HCT116 (cell line): ENCODE results near the gene DTX1. TPM values are rescaled to one million over a fixed set of nuclear protein-coding genes. Genes with fewer than 3 reads are reported as not detected.

Source experiments
- ATAC-seq: fragments of 200-7000 bp; cut with Tn5 transposase; 2 replicates; pipeline ENCODE4 v1.9.1; 2020; ENCODE audit warnings: mild to moderate bottlenecking, moderate library complexity
- BruUV-seq: library from RNA; stranded (reverse); fragments of 400-500 nt; replicated peaks from 2 replicates; lab custom pipeline; 2021; lab: Mats Ljungman, UMichigan
- CTCF ChIA-PET: fragments of 300-600 bp; sonication (Branson Sonifier 250); formaldehyde crosslinking; loops from one replicate; lab custom pipeline; 2021; ENCODE audit warnings: antibody characterized with exemption; lab: Charles Lee
- POLR2A ChIA-PET: fragments of 300-600, 350-600 bp; sonication (Branson Sonifier 250); formaldehyde crosslinking; loops from one replicate; lab custom pipeline; 2021; ENCODE audit warnings: antibody characterized with exemption; lab: Charles Lee
- RAD21 ChIA-PET, 2 experiments: fragments of 300-600 bp; sonication (Branson Sonifier 250); formaldehyde crosslinking; loops; one replicate each; lab custom pipeline; 2023; ENCODE audit warnings: low total read pairs in 2 of 2; ENCODE audit not compliant: uncharacterized antibody in 2 of 2, unreplicated experiment in 2 of 2, low non-redundant PET in 1 of 2; lab: Charles Lee
- DNase-seq: peaks from one replicate; pipeline ENCODE4 v3.0.0-alpha.2; 2010; ENCODE audit warnings: low read depth, low spot score
- H2AFZ ChIP-seq: fragments of 200-600 bp; shearing (Covaris generic), sonication (generic); 2 replicates; pipeline ENCODE4 v1.6.1; 2017; ENCODE audit warnings: low read depth, mixed run types, mixed read lengths, antibody characterized with exemption, low read length; ENCODE audit not compliant: poor library complexity, severe bottlenecking
- H3K27ac ChIP-seq: 2 replicates; pipeline ENCODE4 v1.5.1; 2012; ENCODE audit warnings: low read depth, low read length
- H3K27me3 ChIP-seq: fragments of 200-600 bp; sonication (generic); 2 replicates; pipeline ENCODE4 v1.6.1; 2016; ENCODE audit warnings: mixed run types, low read length, mixed read lengths; ENCODE audit not compliant: insufficient read depth
- H3K36me3 ChIP-seq, 2 experiments: fragments of 200-500 bp in 1 of 2; fragments of 200-600 bp in 1 of 2; sonication (Bioruptor generic) in 1 of 2; sonication (generic) in 1 of 2; 2 replicates each; pipeline versions ENCODE4 v1.5.1 to v1.6.1; 2014 to 2016; ENCODE audit warnings: low read length in 2 of 2, inconsistent platforms in 1 of 2, mixed read lengths in 1 of 2, mixed run types in 1 of 2; ENCODE audit not compliant: insufficient read depth in 2 of 2, control insufficient read depth in 1 of 2
- H3K4me1 ChIP-seq, 2 experiments: fragments of 200-600 bp in 1 of 2; sonication (generic) in 1 of 2; 2 replicates each; pipeline versions ENCODE4 v1.5.1 to v1.6.1; 2012 to 2017; ENCODE audit warnings: low read length in 2 of 2, inconsistent platforms in 1 of 2, mild to moderate bottlenecking in 1 of 2, mixed read lengths in 1 of 2, mixed run types in 1 of 2, moderate library complexity in 1 of 2; ENCODE audit not compliant: insufficient read depth in 2 of 2, control insufficient read depth in 1 of 2
- H3K4me2 ChIP-seq: fragments of 200-600 bp; sonication (generic); 2 replicates; pipeline ENCODE4 v1.6.1; 2017; ENCODE audit warnings: mixed run types, low read length, mixed read lengths
- H3K4me3 ChIP-seq, 2 experiments: fragments of 200-600 bp in 1 of 2; sonication (generic) in 1 of 2; replicated peaks in 1 of 2; 2 replicates each; pipeline ENCODE4 v1.5.1; 2011 to 2016; ENCODE audit warnings: low read length in 2 of 2, control low read depth in 1 of 2, low read depth in 1 of 2, mild to moderate bottlenecking in 1 of 2, mixed read lengths in 1 of 2, mixed run types in 1 of 2
- H3K79me2 ChIP-seq: fragments of 200-600 bp; sonication (generic); 2 replicates; pipeline ENCODE4 v1.6.1; 2017; ENCODE audit warnings: mild to moderate bottlenecking, mixed run types, low read length, moderate library complexity, mixed read lengths; ENCODE audit not compliant: insufficient read depth
- H3K9ac ChIP-seq: fragments of 200-600 bp; sonication (generic); 2 replicates; pipeline ENCODE4 v1.6.1; 2016; ENCODE audit warnings: low read length, mixed read lengths
- H3K9me2 ChIP-seq: fragments of 200-600 bp; sonication (generic), shearing (Covaris generic); 2 replicates; pipeline ENCODE4 v1.6.1; 2017; ENCODE audit warnings: mixed run types, mild to moderate bottlenecking, moderate library complexity; ENCODE audit not compliant: insufficient read depth
- H3K9me3 ChIP-seq, 2 experiments: fragments of 200-500 bp in 1 of 2; fragments of 200-600 bp in 1 of 2; sonication (Bioruptor generic) in 1 of 2; sonication (generic) in 1 of 2; 2 replicates each; pipeline ENCODE4 v1.6.1; 2014 to 2017; ENCODE audit warnings: low read length in 2 of 2, mixed read lengths in 2 of 2, inconsistent platforms in 1 of 2, low read depth in 1 of 2, mild to moderate bottlenecking in 1 of 2, mixed run types in 1 of 2, moderate library complexity in 1 of 2; ENCODE audit not compliant: control insufficient read depth in 1 of 2, insufficient read depth in 1 of 2
- H4K20me1 ChIP-seq: fragments of 200-600 bp; sonication (generic), shearing (Covaris generic); 2 replicates; pipeline ENCODE4 v1.6.1; 2017; ENCODE audit warnings: mixed run types, mild to moderate bottlenecking, moderate library complexity; ENCODE audit not compliant: insufficient read depth
- ATF3 ChIP-seq: IDR thresholded peaks from 2 replicates; pipeline ENCODE4 v1.6.1; 2012
- CTCF ChIP-seq, 3 experiments: fragments of 200-600 bp in 1 of 3; sonication (generic) in 1 of 3; IDR thresholded peaks in 2 of 3; conservative IDR thresholded peaks in 1 of 3; 2 replicates each; pipeline ENCODE4 v1.5.1; 2012 to 2017; ENCODE audit warnings: low read depth in 2 of 3, low read length in 2 of 3, antibody characterized with exemption in 1 of 3, borderline replicate concordance in 1 of 3, control low read depth in 1 of 3, mild to moderate bottlenecking in 1 of 3, mixed read lengths in 1 of 3, mixed run types in 1 of 3, moderate library complexity in 1 of 3; ENCODE audit not compliant: insufficient read depth in 1 of 3
- ELF1 ChIP-seq: IDR thresholded peaks from 2 replicates; pipeline ENCODE4 v1.6.1; 2012; ENCODE audit warnings: low read depth, borderline replicate concordance
- EZH2phosphoT487 ChIP-seq: fragments of 200-600 bp; IDR thresholded peaks from 2 replicates; pipeline ENCODE4 v1.6.1; 2018; ENCODE audit warnings: antibody characterized with exemption, borderline replicate concordance
- FOSL1 ChIP-seq: IDR thresholded peaks from 2 replicates; pipeline ENCODE4 v1.6.1; 2012; ENCODE audit warnings: low read depth
- JUND ChIP-seq: IDR thresholded peaks from 2 replicates; pipeline ENCODE4 v1.6.1; 2012
- MAX ChIP-seq: IDR thresholded peaks from 2 replicates; pipeline ENCODE4 v1.6.1; 2012
- POLR2AphosphoS5 ChIP-seq: IDR thresholded peaks from 2 replicates; pipeline ENCODE4 v1.6.1; 2011; ENCODE audit warnings: mild to moderate bottlenecking, low read depth, low read length, moderate library complexity
- RAD21 ChIP-seq: IDR thresholded peaks from 2 replicates; pipeline ENCODE4 v1.6.1; 2012; ENCODE audit warnings: low read depth, mild to moderate bottlenecking
- REST ChIP-seq: IDR thresholded peaks from 2 replicates; pipeline ENCODE4 v1.6.1; 2012; ENCODE audit warnings: low read depth
- SIN3A ChIP-seq: IDR thresholded peaks from 2 replicates; pipeline ENCODE4 v1.6.1; 2012; ENCODE audit warnings: low read depth
- SRF ChIP-seq: IDR thresholded peaks from 2 replicates; pipeline ENCODE4 v1.6.1; 2012; ENCODE audit warnings: low read depth
- TCF7L2 ChIP-seq: IDR thresholded peaks from 2 replicates; pipeline ENCODE4 v1.7.0; 2011; ENCODE audit warnings: borderline replicate concordance, inconsistent platforms; ENCODE audit not compliant: insufficient read depth, insufficient read length; ENCODE audit errors: extremely low read depth
- ZBTB33 ChIP-seq: IDR thresholded peaks from 2 replicates; pipeline ENCODE4 v1.6.1; 2011; ENCODE audit warnings: mild to moderate bottlenecking, low read length, moderate library complexity; ENCODE audit not compliant: insufficient replicate concordance; ENCODE audit errors: extremely low read depth
- ZFX ChIP-seq: fragments of 450-650 bp; IDR thresholded peaks from 2 replicates; pipeline ENCODE4 v1.6.1; 2017
- ZNF274 ChIP-seq: fragments of 200-500 bp; sonication (Bioruptor generic); IDR thresholded peaks from 2 replicates; pipeline ENCODE4 v1.6.1; 2014; ENCODE audit warnings: mild to moderate bottlenecking, low read depth, low read length, inconsistent platforms
- intact Hi-C: fragments of 100-400 bp; cut with micrococcal nuclease; formaldehyde crosslinking; loops from 2 replicates; pipeline ENCODE4 v1.10.0; 2022
- total RNA-seq: library from RNA; stranded (reverse); gene quantifications from one replicate; pipeline ENCODE4 v1.2.1, GENCODE V29; 2021; ENCODE audit not compliant: unreplicated experiment

The DTX1 gene
- total RNA-seq, 1 experiment from 2014 or later = not detected

GRCh38 chr12:113021500-113021899 lies 35.0 kb upstream of the DTX1 start:
- Histone ChIP-seq H3K36me3 (no peaks in the 10 kb centered on the region), H3K27me3 (no peaks in the 10 kb centered on the region), H3K9ac (no peak overlapping the region), H4K20me1 (no peaks in the 10 kb centered on the region), H3K9me3 (no peaks in the 10 kb centered on the region), H3K79me2 (no peaks in the 10 kb centered on the region), H3K4me2 (no peak overlapping the region), H3K9me2 (no peaks in the 10 kb centered on the region), H3K27ac (no peak overlapping the region), H3K4me3 (no peak overlapping the region), H3K4me1 (peaks cover 0 to 7% of the 10 kb centered on the region in 2 experiments; a peak in 2 of 4 replicates), H2AFZ (no peak overlapping the region)
- no TSS peak for BruUV-seq
- CTCF ChIA-PET = no interaction called here
- POLR2A ChIA-PET = no interaction called here
- ATAC-seq (no peak), DNase-seq (no peak)
- intact Hi-C loops = no loop called here
- TF ChIP-seq TCF7L2 = no peak
- no peak for TF ChIP-seq POLR2AphosphoS5
- no peak for TF ChIP-seq ZBTB33
- no peak for TF ChIP-seq MAX
- no peak for TF ChIP-seq SRF
- no peak for TF ChIP-seq JUND
- TF ChIP-seq REST = no peak
- no peak for TF ChIP-seq ATF3
- TF ChIP-seq CTCF (IDR thresholded peaks at IDR 0.05 in 2 of 3, conservative IDR thresholded peaks at IDR 0.05 in 1 of 3; ENCODE audit: borderline replicate concordance in 1 of 3, insufficient read depth in 1 of 3, low read depth in 2 of 3, low read length in 2 of 3) = no peak
- TF ChIP-seq ZNF274 = no peak
- TF ChIP-seq ELF1 = no peak
- no peak for TF ChIP-seq ZFX
- no peak for TF ChIP-seq SIN3A
- no peak for TF ChIP-seq FOSL1
- TF ChIP-seq EZH2phosphoT487 = no peak
- TF ChIP-seq RAD21 = no peak
- RAD21 ChIA-PET = no interaction called here
